K562 (cell line): ENCODE results near the gene PMPCA.

Experiments used
- CREM ChIP-seq: IDR thresholded peaks from 2 replicates; pipeline ENCODE4 v1.6.1; 2014; ENCODE audit warnings: antibody characterized with exemption, low read depth
- KAT8 ChIP-seq: fragments of 450-650 bp; IDR thresholded peaks from 2 replicates; pipeline ENCODE4 v1.6.1; 2016; ENCODE audit warnings: low read depth, mild to moderate bottlenecking
- PTRF ChIP-seq: fragments of 450-650 bp; IDR thresholded peaks from 2 replicates; pipeline ENCODE4 v1.6.1; 2016; ENCODE audit warnings: mild to moderate bottlenecking, missing genetic modification characterization, missing compliant biosample characterization
- SMC3 ChIP-seq: conservative IDR thresholded peaks from 2 replicates; pipeline ENCODE4 v1.6.1; 2011; ENCODE audit warnings: low read depth, low read length, improper control_type of control experiment; ENCODE audit not compliant: insufficient read depth
- ZNF121 ChIP-seq: sonication (generic); formaldehyde crosslinking; conservative IDR thresholded peaks from 2 replicates; pipeline ENCODE4 v1.8.0; 2022; ENCODE audit warnings: missing genetic modification reagents
- ZNF324 ChIP-seq: fragments of 250-450 bp; sonication (Bioruptor Pico); IDR thresholded peaks from 2 replicates; pipeline ENCODE4 v1.4.0; 2020; ENCODE audit warnings: mild to moderate bottlenecking
- ZNF561 ChIP-seq: fragments of 450-650 bp; formaldehyde crosslinking; conservative IDR thresholded peaks from 2 replicates; pipeline ENCODE4 v1.4.0; 2020; ENCODE audit warnings: mild to moderate bottlenecking, moderate library complexity
- TF ChIP-seq, protein P1 (sequence below): fragments of 250-450 bp; sonication (Bioruptor Pico); IDR thresholded peaks from 2 replicates; pipeline ENCODE4 v1.4.0; 2020; ENCODE audit warnings: mild to moderate bottlenecking
- TF ChIP-seq, protein P2 (sequence below), 2 experiments: IDR thresholded peaks; 2 replicates each; pipeline ENCODE4 v1.6.1; 2011; ENCODE audit warnings: borderline replicate concordance in 1 of 2, control low read depth in 1 of 2, low read depth in 1 of 2, low read length in 1 of 2, mild to moderate bottlenecking in 1 of 2, mixed read lengths in 1 of 2, moderate library complexity in 1 of 2; ENCODE audit not compliant: insufficient read depth in 1 of 2, insufficient read length in 1 of 2, poor library complexity in 1 of 2, severe bottlenecking in 1 of 2; ENCODE audit errors: extremely low read depth in 1 of 2
- TF ChIP-seq, protein P3 (sequence below), 3 experiments: IDR thresholded peaks in 2 of 3; conservative IDR thresholded peaks in 1 of 3; 2 replicates each; pipeline ENCODE4 v1.5.1; 2011 to 2012; ENCODE audit warnings: low read length in 3 of 3, mild to moderate bottlenecking in 3 of 3, control low read depth in 2 of 3, improper control_type of control experiment in 1 of 3, inconsistent platforms in 1 of 3, low read depth in 1 of 3, mixed read lengths in 1 of 3, moderate library complexity in 1 of 3; ENCODE audit not compliant: insufficient read depth in 2 of 3

GRCh38 chr9:136426787-136427186, 16.3 kb downstream of the PMPCA start:
- TF ChIP-seq PTRF (tag) (no peak), KAT8 (no peak), ZNF121 (CRISPR knock-in tag) (no peak), SMC3 (no peak), CREM (no peak), ZNF561 (CRISPR knock-in tag) (no peak), ZNF324 (no peak)
- TF ChIP-seq, protein P1, sequence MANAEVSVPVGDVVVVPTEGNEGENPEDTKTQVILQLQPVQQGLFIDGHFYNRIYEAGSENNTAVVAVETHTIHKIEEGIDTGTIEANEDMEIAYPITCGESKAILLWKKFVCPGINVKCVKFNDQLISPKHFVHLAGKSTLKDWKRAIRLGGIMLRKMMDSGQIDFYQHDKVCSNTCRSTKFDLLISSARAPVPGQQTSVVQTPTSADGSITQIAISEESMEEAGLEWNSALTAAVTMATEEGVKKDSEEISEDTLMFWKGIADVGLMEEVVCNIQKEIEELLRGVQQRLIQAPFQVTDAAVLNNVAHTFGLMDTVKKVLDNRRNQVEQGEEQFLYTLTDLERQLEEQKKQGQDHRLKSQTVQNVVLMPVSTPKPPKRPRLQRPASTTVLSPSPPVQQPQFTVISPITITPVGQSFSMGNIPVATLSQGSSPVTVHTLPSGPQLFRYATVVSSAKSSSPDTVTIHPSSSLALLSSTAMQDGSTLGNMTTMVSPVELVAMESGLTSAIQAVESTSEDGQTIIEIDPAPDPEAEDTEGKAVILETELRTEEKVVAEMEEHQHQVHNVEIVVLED = no peak
- TF ChIP-seq, protein P2, sequence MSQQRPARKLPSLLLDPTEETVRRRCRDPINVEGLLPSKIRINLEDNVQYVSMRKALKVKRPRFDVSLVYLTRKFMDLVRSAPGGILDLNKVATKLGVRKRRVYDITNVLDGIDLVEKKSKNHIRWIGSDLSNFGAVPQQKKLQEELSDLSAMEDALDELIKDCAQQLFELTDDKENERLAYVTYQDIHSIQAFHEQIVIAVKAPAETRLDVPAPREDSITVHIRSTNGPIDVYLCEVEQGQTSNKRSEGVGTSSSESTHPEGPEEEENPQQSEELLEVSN (IDR thresholded peaks at IDR 0.05; ENCODE audit: borderline replicate concordance in 1 of 2, extremely low read depth in 1 of 2, insufficient read depth in 1 of 2, insufficient read length in 1 of 2, low read depth in 1 of 2, low read length in 1 of 2, poor library complexity in 1 of 2, severe bottlenecking in 1 of 2) = no peak
- TF ChIP-seq, protein P3, sequence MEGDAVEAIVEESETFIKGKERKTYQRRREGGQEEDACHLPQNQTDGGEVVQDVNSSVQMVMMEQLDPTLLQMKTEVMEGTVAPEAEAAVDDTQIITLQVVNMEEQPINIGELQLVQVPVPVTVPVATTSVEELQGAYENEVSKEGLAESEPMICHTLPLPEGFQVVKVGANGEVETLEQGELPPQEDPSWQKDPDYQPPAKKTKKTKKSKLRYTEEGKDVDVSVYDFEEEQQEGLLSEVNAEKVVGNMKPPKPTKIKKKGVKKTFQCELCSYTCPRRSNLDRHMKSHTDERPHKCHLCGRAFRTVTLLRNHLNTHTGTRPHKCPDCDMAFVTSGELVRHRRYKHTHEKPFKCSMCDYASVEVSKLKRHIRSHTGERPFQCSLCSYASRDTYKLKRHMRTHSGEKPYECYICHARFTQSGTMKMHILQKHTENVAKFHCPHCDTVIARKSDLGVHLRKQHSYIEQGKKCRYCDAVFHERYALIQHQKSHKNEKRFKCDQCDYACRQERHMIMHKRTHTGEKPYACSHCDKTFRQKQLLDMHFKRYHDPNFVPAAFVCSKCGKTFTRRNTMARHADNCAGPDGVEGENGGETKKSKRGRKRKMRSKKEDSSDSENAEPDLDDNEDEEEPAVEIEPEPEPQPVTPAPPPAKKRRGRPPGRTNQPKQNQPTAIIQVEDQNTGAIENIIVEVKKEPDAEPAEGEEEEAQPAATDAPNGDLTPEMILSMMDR (IDR thresholded peaks at IDR 0.05 in 2 of 3, conservative IDR thresholded peaks at IDR 0.05 in 1 of 3; ENCODE audit: insufficient read depth in 2 of 3, low read depth in 1 of 3, low read length in 3 of 3) = no peak
